Measurements from ENCODE around the gene CPE. TPM values are rescaled to one million over a fixed set of nuclear protein-coding genes. Genes with fewer than 3 reads are reported as not detected.

The CPE gene
- total and polyA plus RNA-seq, 10 of the 15 experiments (the other 5 are each of a cell fraction or from before 2014, with no cell fraction given) = 0.05 to 0.14 TPM; not detected in 8

DNA sequence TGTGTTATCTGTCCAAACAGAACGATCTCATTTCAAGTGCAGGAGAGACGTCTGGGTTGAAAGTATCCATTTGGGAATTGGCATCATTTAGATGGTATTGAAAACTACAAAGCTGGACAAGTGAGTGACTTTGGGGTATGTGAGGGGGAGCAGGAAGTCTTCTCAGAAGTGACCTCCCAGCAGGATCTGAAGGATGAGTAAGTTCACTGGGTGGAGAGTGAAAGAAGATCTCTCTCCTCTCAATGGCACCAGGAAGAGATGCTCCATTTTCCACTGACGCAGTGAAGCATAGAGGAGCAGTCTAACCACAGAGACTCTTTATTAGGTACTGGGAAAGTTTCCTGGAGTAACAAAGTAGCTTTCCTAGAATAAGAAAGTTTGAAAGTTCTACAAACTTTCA, 161.0 kb downstream of the CPE start:
- no peak overlapping the region for H3K9ac ChIP-seq (ENCODE audit: control insufficient read depth, insufficient read depth, low read length)
- ChIA-PET SMC1A (ENCODE audit: uncharacterized antibody, unreplicated experiment) (interaction anchor here (1.4 kb wide), 1 partner anchor 550 kb away, joined by 4 read pairs; no protein-coding TSS in a partner anchor), POLR2A (no interaction called here), RAD21 (ENCODE audit: unreplicated experiment) (no interaction called here), CTCF (interaction anchor here (0.6 to 6.4 kb wide), 2 partner anchors 57 to 552 kb away, joined by 3 to 34 read pairs; no protein-coding TSS in a partner anchor)
- H4K20me1 ChIP-seq (ENCODE audit: control insufficient read depth, insufficient read depth) = no peaks in the 10 kb centered on the region
- no peaks in the 10 kb centered on the region for H3K27me3 ChIP-seq (replicated peaks in 1 of 2; ENCODE audit: control insufficient read depth in 2 of 2, insufficient read depth in 2 of 2, low read length in 1 of 2)
- no peaks in the 10 kb centered on the region for H3K4me1 ChIP-seq (ENCODE audit: control insufficient read depth, insufficient read depth, low read length)
- intact Hi-C loops (cut with micrococcal nuclease; ENCODE audit: unreplicated experiment) (loop anchor here (5.0 kb wide), 1 partner anchor 162 kb away; no protein-coding TSS in a partner anchor), in situ Hi-C loops (cut with MboI) (loop anchor here (5.0 to 25.0 kb wide), 2 partner anchors 552 to 1048 kb away; no protein-coding TSS in a partner anchor)
- no peak overlapping the region for H2AFZ ChIP-seq (ENCODE audit: control insufficient read depth, low read depth, low read length)
- H3K27ac ChIP-seq (ENCODE audit: control insufficient read depth, insufficient read depth) = no peak overlapping the region
- no peaks in the 10 kb centered on the region for H3K9me3 ChIP-seq (replicated peaks; ENCODE audit: control insufficient read depth, insufficient read depth, low read length)
- no peak overlapping the region for H3K4me2 ChIP-seq (ENCODE audit: control insufficient read depth, insufficient read depth)
- no peaks in the 10 kb centered on the region for H3K36me3 ChIP-seq (ENCODE audit: control insufficient read depth in 2 of 2, insufficient read depth in 2 of 2, low read length in 1 of 2)
- H3K79me2 ChIP-seq (ENCODE audit: control insufficient read depth, insufficient read depth, low read length) = no peaks in the 10 kb centered on the region
- FAIRE-seq (no peak), DNase-seq (ENCODE audit: low read depth, low spot score) (no peak), ATAC-seq (no peak)
- WGBS (ENCODE audit: insufficient coverage, insufficient replicate concordance, low lambda C conversion rate, missing lambda C conversion rate) = 64% methylated on average over 3 of the region's 3 CpGs
- no peak overlapping the region for H3K4me3 ChIP-seq
- BruUV-seq (replicated peaks) = no TSS peak
- no peak for TF ChIP-seq CHD2 (IDR thresholded peaks at IDR 0.05; ENCODE audit: borderline replicate concordance, low read depth, low read length)
- TF ChIP-seq CHD4 (IDR thresholded peaks at IDR 0.05) = no peak
- no peak for TF ChIP-seq KAT2A (conservative IDR thresholded peaks at IDR 0.05; ENCODE audit: control insufficient read depth, low read depth, low read length)
- no peak for TF ChIP-seq SPI1 (IDR thresholded peaks at IDR 0.05; ENCODE audit: borderline replicate concordance, insufficient read depth, low read depth, low read length)
- TF ChIP-seq, protein P1, sequence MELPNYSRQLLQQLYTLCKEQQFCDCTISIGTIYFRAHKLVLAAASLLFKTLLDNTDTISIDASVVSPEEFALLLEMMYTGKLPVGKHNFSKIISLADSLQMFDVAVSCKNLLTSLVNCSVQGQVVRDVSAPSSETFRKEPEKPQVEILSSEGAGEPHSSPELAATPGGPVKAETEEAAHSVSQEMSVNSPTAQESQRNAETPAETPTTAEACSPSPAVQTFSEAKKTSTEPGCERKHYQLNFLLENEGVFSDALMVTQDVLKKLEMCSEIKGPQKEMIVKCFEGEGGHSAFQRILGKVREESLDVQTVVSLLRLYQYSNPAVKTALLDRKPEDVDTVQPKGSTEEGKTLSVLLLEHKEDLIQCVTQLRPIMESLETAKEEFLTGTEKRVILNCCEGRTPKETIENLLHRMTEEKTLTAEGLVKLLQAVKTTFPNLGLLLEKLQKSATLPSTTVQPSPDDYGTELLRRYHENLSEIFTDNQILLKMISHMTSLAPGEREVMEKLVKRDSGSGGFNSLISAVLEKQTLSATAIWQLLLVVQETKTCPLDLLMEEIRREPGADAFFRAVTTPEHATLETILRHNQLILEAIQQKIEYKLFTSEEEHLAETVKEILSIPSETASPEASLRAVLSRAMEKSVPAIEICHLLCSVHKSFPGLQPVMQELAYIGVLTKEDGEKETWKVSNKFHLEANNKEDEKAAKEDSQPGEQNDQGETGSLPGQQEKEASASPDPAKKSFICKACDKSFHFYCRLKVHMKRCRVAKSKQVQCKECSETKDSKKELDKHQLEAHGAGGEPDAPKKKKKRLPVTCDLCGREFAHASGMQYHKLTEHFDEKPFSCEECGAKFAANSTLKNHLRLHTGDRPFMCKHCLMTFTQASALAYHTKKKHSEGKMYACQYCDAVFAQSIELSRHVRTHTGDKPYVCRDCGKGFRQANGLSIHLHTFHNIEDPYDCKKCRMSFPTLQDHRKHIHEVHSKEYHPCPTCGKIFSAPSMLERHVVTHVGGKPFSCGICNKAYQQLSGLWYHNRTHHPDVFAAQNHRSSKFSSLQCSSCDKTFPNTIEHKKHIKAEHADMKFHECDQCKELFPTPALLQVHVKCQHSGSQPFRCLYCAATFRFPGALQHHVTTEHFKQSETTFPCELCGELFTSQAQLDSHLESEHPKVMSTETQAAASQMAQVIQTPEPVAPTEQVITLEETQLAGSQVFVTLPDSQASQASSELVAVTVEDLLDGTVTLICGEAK (IDR thresholded peaks at IDR 0.05; ENCODE audit: borderline replicate concordance) = no peak
- no peak for TF ChIP-seq KLF5 (IDR thresholded peaks at IDR 0.05; ENCODE audit: partially characterized antibody)
- no peak for TF ChIP-seq BMI1 (IDR thresholded peaks at IDR 0.05; ENCODE audit: borderline replicate concordance)
- TF ChIP-seq, protein P2, sequence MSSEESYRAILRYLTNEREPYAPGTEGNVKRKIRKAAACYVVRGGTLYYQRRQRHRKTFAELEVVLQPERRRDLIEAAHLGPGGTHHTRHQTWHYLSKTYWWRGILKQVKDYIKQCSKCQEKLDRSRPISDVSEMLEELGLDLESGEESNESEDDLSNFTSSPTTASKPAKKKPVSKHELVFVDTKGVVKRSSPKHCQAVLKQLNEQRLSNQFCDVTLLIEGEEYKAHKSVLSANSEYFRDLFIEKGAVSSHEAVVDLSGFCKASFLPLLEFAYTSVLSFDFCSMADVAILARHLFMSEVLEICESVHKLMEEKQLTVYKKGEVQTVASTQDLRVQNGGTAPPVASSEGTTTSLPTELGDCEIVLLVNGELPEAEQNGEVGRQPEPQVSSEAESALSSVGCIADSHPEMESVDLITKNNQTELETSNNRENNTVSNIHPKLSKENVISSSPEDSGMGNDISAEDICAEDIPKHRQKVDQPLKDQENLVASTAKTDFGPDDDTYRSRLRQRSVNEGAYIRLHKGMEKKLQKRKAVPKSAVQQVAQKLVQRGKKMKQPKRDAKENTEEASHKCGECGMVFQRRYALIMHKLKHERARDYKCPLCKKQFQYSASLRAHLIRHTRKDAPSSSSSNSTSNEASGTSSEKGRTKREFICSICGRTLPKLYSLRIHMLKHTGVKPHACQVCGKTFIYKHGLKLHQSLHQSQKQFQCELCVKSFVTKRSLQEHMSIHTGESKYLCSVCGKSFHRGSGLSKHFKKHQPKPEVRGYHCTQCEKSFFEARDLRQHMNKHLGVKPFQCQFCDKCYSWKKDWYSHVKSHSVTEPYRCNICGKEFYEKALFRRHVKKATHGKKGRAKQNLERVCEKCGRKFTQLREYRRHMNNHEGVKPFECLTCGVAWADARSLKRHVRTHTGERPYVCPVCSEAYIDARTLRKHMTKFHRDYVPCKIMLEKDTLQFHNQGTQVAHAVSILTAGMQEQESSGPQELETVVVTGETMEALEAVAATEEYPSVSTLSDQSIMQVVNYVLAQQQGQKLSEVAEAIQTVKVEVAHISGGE (CRISPR knock-in tag; IDR thresholded peaks at IDR 0.05) = no peak
- no peak for TF ChIP-seq NR2F1 (conservative IDR thresholded peaks at IDR 0.05)
- TF ChIP-seq ZNF622 (IDR thresholded peaks at IDR 0.05) = no peak
- TF ChIP-seq EP300 (IDR thresholded peaks at IDR 0.05; ENCODE audit: borderline replicate concordance in 1 of 2, control insufficient read depth in 1 of 2, low read depth in 2 of 2, low read length in 2 of 2) = no peak
- TF ChIP-seq, protein P3, sequence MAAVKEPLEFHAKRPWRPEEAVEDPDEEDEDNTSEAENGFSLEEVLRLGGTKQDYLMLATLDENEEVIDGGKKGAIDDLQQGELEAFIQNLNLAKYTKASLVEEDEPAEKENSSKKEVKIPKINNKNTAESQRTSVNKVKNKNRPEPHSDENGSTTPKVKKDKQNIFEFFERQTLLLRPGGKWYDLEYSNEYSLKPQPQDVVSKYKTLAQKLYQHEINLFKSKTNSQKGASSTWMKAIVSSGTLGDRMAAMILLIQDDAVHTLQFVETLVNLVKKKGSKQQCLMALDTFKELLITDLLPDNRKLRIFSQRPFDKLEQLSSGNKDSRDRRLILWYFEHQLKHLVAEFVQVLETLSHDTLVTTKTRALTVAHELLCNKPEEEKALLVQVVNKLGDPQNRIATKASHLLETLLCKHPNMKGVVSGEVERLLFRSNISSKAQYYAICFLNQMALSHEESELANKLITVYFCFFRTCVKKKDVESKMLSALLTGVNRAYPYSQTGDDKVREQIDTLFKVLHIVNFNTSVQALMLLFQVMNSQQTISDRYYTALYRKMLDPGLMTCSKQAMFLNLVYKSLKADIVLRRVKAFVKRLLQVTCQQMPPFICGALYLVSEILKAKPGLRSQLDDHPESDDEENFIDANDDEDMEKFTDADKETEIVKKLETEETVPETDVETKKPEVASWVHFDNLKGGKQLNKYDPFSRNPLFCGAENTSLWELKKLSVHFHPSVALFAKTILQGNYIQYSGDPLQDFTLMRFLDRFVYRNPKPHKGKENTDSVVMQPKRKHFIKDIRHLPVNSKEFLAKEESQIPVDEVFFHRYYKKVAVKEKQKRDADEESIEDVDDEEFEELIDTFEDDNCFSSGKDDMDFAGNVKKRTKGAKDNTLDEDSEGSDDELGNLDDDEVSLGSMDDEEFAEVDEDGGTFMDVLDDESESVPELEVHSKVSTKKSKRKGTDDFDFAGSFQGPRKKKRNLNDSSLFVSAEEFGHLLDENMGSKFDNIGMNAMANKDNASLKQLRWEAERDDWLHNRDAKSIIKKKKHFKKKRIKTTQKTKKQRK (IDR thresholded peaks at IDR 0.05; ENCODE audit: low read depth, low read length) = no peak

All from GM12878 (cell line).